K562 (cell line): ENCODE measurements around the gene RCL1. TPM values are rescaled to one million over a fixed set of nuclear protein-coding genes. Genes with fewer than 3 reads are reported as not detected.

Experiments used
- ATAC-seq: fragments of 200-7000 bp; cut with Tn5 transposase; 3 replicates; pipeline ENCODE4 v1.9.1; 2020; ENCODE audit warnings: moderate library complexity
- BruUV-seq: library from RNA; stranded (reverse); fragments of 400-500 nt; replicated peaks from 2 replicates; lab custom pipeline; 2021; lab: Mats Ljungman, UMichigan
- CTCF ChIA-PET: fragments of 300-600 bp; formaldehyde crosslinking; extraction: SDS; loops from one replicate; lab custom pipeline; 2021; ENCODE audit warnings: low intra/inter-chr PET ratio; lab: Yijun Ruan, JAX
- POLR2A ChIA-PET: fragments of 300-600, 350-650 bp; sonication (Branson Sonifier 250); formaldehyde crosslinking; extraction: SDS; loops from one replicate; lab custom pipeline; 2021; ENCODE audit warnings: antibody characterized with exemption, inconsistent platforms; lab: Yijun Ruan, JAX
- DNase-seq, 4 experiments: peaks; one replicate each; pipeline versions ENCODE4 v3.0.0 to v3.0.0-alpha.2; 2011 to 2018; ENCODE audit warnings: low spot score in 3 of 4, mixed read lengths in 3 of 4; ENCODE audit errors: extremely low read depth in 1 of 4
- FAIRE-seq: peaks from 2 replicates; lab custom pipeline; 2011; peaks lifted over from hg19 to GRCh38; lab: Jason Lieb, UNC
- H2AFZ ChIP-seq: 2 replicates; pipeline ENCODE4 v1.6.0; 2011; ENCODE audit warnings: low read depth, low read length, control low read depth, inconsistent platforms
- H3K27ac ChIP-seq: fragments of 200-600 bp; 3 replicates; pipeline ENCODE4 v1.8.0; 2011; ENCODE audit warnings: low read depth, mild to moderate bottlenecking, control low read depth, inconsistent platforms, low read length, moderate library complexity, mixed read lengths; ENCODE audit errors: extremely low read depth
- H3K27me3 ChIP-seq, 2 experiments: fragments of 300-600 bp in 1 of 2; 2 replicates in 1 of 2; 3 replicates in 1 of 2; pipeline versions ENCODE4 v1.6.0 to v1.8.0; 2011; ENCODE audit warnings: inconsistent platforms in 2 of 2, low read length in 2 of 2, mild to moderate bottlenecking in 1 of 2, mixed read lengths in 1 of 2, moderate library complexity in 1 of 2; ENCODE audit not compliant: control insufficient read depth in 2 of 2, insufficient read depth in 2 of 2
- H3K36me3 ChIP-seq: fragments of 300-600 bp; 3 replicates; pipeline ENCODE4 v1.8.0; 2011; ENCODE audit warnings: mild to moderate bottlenecking, low read length, inconsistent platforms; ENCODE audit not compliant: control insufficient read depth, insufficient read depth
- H3K4me1 ChIP-seq, 2 experiments: fragments of 200-600 bp in 1 of 2; replicated peaks in 1 of 2; 2 replicates in 1 of 2; 3 replicates in 1 of 2; pipeline versions ENCODE4 v1.5.1 to v1.8.0; 2011; ENCODE audit warnings: inconsistent platforms in 2 of 2, low read length in 2 of 2, mild to moderate bottlenecking in 1 of 2, mixed read lengths in 1 of 2, moderate library complexity in 1 of 2; ENCODE audit not compliant: control insufficient read depth in 2 of 2, insufficient read depth in 2 of 2
- H3K4me2 ChIP-seq: 2 replicates; pipeline ENCODE4 v1.6.1; 2011; ENCODE audit warnings: low read length, control low read depth, inconsistent platforms, mixed read lengths; ENCODE audit not compliant: insufficient read depth
- H3K4me3 ChIP-seq: fragments of 200-600 bp; sonication (generic), shearing (Covaris generic); 2 replicates; pipeline ENCODE4 v1.5.1; 2016; ENCODE audit warnings: control low read depth, inconsistent platforms
- H3K79me2 ChIP-seq: fragments of 200-600 bp; 3 replicates; pipeline ENCODE4 v1.8.0; 2011; ENCODE audit warnings: low read length, inconsistent platforms; ENCODE audit not compliant: control insufficient read depth, insufficient read depth
- H3K9ac ChIP-seq, 2 experiments: 2 replicates each; pipeline versions ENCODE4 v1.6.0 to v1.6.1; 2011; ENCODE audit warnings: low read depth in 2 of 2, low read length in 2 of 2, control low read depth in 1 of 2, inconsistent platforms in 1 of 2, mild to moderate bottlenecking in 1 of 2, mixed read lengths in 1 of 2; ENCODE audit not compliant: insufficient read depth in 1 of 2
- H3K9me1 ChIP-seq: one replicate; pipeline ENCODE4 v1.6.0; 2011; ENCODE audit warnings: inconsistent platforms, mild to moderate bottlenecking, low read length, moderate library complexity; ENCODE audit not compliant: control insufficient read depth, insufficient read depth
- H3K9me3 ChIP-seq: replicated peaks from 2 replicates; pipeline ENCODE4 v1.5.1; 2011; ENCODE audit warnings: low read depth, low read length, inconsistent platforms; ENCODE audit not compliant: control insufficient read depth, insufficient read depth
- H4K20me1 ChIP-seq: replicated peaks from 2 replicates; pipeline ENCODE4 v1.6.1; 2011; ENCODE audit warnings: low read length, inconsistent platforms, mixed read lengths; ENCODE audit not compliant: control insufficient read depth, insufficient read depth
- BCOR ChIP-seq: fragments of 450-650 bp; IDR thresholded peaks from 2 replicates; pipeline ENCODE4 v1.6.1; 2016
- C11orf30 ChIP-seq: fragments of 450-650 bp; IDR thresholded peaks from 2 replicates; pipeline ENCODE4 v1.6.1; 2016; ENCODE audit warnings: low read depth, mild to moderate bottlenecking
- CCAR2 ChIP-seq: fragments of 200-400 bp; formaldehyde crosslinking; IDR thresholded peaks from 2 replicates; pipeline ENCODE4 v1.6.1; 2017; ENCODE audit warnings: mild to moderate bottlenecking, low read depth, low read length
- DMBX1 ChIP-seq: fragments of 250-450 bp; sonication (Bioruptor Pico); IDR thresholded peaks from 2 replicates; pipeline ENCODE4 v1.8.0; 2022; ENCODE audit warnings: inconsistent platforms, mild to moderate bottlenecking, moderate library complexity, borderline replicate concordance
- KDM1A ChIP-seq, 2 experiments: fragments of 450-650 bp; IDR thresholded peaks; 2 replicates each; pipeline ENCODE4 v1.6.1; 2016; ENCODE audit warnings: mild to moderate bottlenecking in 2 of 2
- KDM5B ChIP-seq: fragments of 200-600 bp; sonication (generic); IDR thresholded peaks from 2 replicates; pipeline ENCODE4 v1.6.1; 2012; ENCODE audit warnings: low read depth, mild to moderate bottlenecking, moderate library complexity, low read length, control low read depth, inconsistent platforms; ENCODE audit not compliant: insufficient replicate concordance
- POLR2A ChIP-seq: fragments of 450-650 bp; conservative IDR thresholded peaks from 2 replicates; pipeline ENCODE4 v1.6.1; 2016
- POU5F1 ChIP-seq: fragments of 150-350 bp; IDR thresholded peaks from 2 replicates; pipeline ENCODE4 v1.6.1; 2014; ENCODE audit warnings: borderline replicate concordance, low read length, low read depth, mild to moderate bottlenecking; ENCODE audit not compliant: partially characterized antibody
- PRPF4 ChIP-seq: fragments of 200-400 bp; formaldehyde crosslinking; IDR thresholded peaks from one replicate; pipeline ENCODE4 v1.6.1; 2017; ENCODE audit warnings: low read length, low read depth, mild to moderate bottlenecking; ENCODE audit not compliant: insufficient read depth, poor library complexity, severe bottlenecking
- RBM25 ChIP-seq: fragments of 200-400 bp; formaldehyde crosslinking; IDR thresholded peaks from 2 replicates; pipeline ENCODE4 v1.6.1; 2018; ENCODE audit warnings: low read length, low read depth, moderate library complexity; ENCODE audit not compliant: severe bottlenecking
- SMARCE1 ChIP-seq: fragments of 450-650 bp; IDR thresholded peaks from 2 replicates; pipeline ENCODE4 v1.7.1; 2016; ENCODE audit warnings: mild to moderate bottlenecking
- TEAD1 ChIP-seq, 2 experiments: fragments of 450-650 bp in 1 of 2; sonication (generic) in 1 of 2; formaldehyde crosslinking; IDR thresholded peaks; 2 replicates each; pipeline versions ENCODE4 v1.4.0 to v1.8.0; 2020 to 2022; ENCODE audit warnings: mild to moderate bottlenecking in 2 of 2, missing genetic modification reagents in 1 of 2
- TEAD4 ChIP-seq, 2 experiments: sonication (generic) in 1 of 2; formaldehyde crosslinking in 1 of 2; IDR thresholded peaks; 2 replicates each; pipeline versions ENCODE4 v1.6.1 to v1.8.0; 2012 to 2022; ENCODE audit warnings: borderline replicate concordance in 1 of 2, inconsistent platforms in 1 of 2, low read length in 1 of 2, mild to moderate bottlenecking in 1 of 2, missing genetic modification reagents in 1 of 2
- TRIM28 ChIP-seq: fragments of 450-650 bp; IDR thresholded peaks from 2 replicates; pipeline ENCODE4 v1.6.1; 2017
- ZNF644 ChIP-seq: fragments of 200-800 bp; sonication (Bioruptor generic); IDR thresholded peaks from 2 replicates; pipeline ENCODE4 v1.6.1; 2016; ENCODE audit warnings: low read depth, missing genetic modification characterization, missing compliant biosample characterization
- WGBS: fragments of 100-300 bp; shearing (Covaris generic); methylation state at CpG from one replicate; pipeline ENCODE4 v1.1.6; 2016; ENCODE audit warnings: low coverage, mixed read lengths; ENCODE audit not compliant: insufficient coverage; ENCODE audit errors: missing lambda C conversion rate; 5-methylcytosine and 5-hydroxymethylcytosine counted together
- in situ Hi-C: fragments of 300-500 bp; cut with MboI; formaldehyde crosslinking; loops from 4 replicates; pipeline ENCODE4 v1.15.0; 2018; ENCODE audit warnings: inconsistent platforms, mixed read lengths
- intact Hi-C: fragments of 100-400 bp; cut with micrococcal nuclease; formaldehyde crosslinking; loops from 2 replicates; pipeline ENCODE4 v1.14.2; 2022
- polyA plus RNA-seq, 8 experiments: library from polyadenylated mRNA; depleted of rRNA in 4 of 8; stranded (reverse) in 5 of 8; unstranded in 3 of 8; fragments of >200 nt; fragmentation: Nextera tagmentation in 2 of 8; fragmentation: Illumina TruSeq in 1 of 8; extraction: Ambion mirVana in 2 of 8; extraction: Trizol in 1 of 8; gene quantifications; 2 replicates each; pipeline versions ENCODE4 v1.2.1 to v1.2.3, GENCODE V29; 2011 to 2014; ENCODE audit warnings: inconsistent platforms in 1 of 8, missing spikeins in 1 of 8
- total RNA-seq, 7 experiments: library from RNA; depleted of rRNA in 6 of 7; stranded (reverse); fragments of >200 nt in 6 of 7; fragmentation: Illumina TruSeq in 2 of 7; extraction: Trizol in 2 of 7; gene quantifications; 2 replicates each; pipeline versions ENCODE4 v1.2.1 to v1.2.3, GENCODE V29; 2011 to 2021; ENCODE audit warnings: low replicate concordance in 1 of 7
- TF ChIP-seq, protein P1 (sequence below): fragments of 200-800 bp; sonication (Bioruptor generic); IDR thresholded peaks from 2 replicates; pipeline ENCODE4 v1.6.1; 2017; ENCODE audit warnings: missing genetic modification characterization, missing compliant biosample characterization
- TF ChIP-seq, protein P2 (sequence below), 3 experiments: IDR thresholded peaks in 2 of 3; conservative IDR thresholded peaks in 1 of 3; 2 replicates each; pipeline ENCODE4 v1.5.1; 2011 to 2012; ENCODE audit warnings: low read length in 3 of 3, mild to moderate bottlenecking in 3 of 3, control low read depth in 2 of 3, improper control_type of control experiment in 1 of 3, inconsistent platforms in 1 of 3, low read depth in 1 of 3, mixed read lengths in 1 of 3, moderate library complexity in 1 of 3; ENCODE audit not compliant: insufficient read depth in 2 of 3

Gene RCL1
- total and polyA plus RNA-seq, 9 of the 15 experiments (the other 6 are each of a cell fraction or from before 2014, with no cell fraction given), result 24.0 to 67.7 (median 38.6) TPM

DNA sequence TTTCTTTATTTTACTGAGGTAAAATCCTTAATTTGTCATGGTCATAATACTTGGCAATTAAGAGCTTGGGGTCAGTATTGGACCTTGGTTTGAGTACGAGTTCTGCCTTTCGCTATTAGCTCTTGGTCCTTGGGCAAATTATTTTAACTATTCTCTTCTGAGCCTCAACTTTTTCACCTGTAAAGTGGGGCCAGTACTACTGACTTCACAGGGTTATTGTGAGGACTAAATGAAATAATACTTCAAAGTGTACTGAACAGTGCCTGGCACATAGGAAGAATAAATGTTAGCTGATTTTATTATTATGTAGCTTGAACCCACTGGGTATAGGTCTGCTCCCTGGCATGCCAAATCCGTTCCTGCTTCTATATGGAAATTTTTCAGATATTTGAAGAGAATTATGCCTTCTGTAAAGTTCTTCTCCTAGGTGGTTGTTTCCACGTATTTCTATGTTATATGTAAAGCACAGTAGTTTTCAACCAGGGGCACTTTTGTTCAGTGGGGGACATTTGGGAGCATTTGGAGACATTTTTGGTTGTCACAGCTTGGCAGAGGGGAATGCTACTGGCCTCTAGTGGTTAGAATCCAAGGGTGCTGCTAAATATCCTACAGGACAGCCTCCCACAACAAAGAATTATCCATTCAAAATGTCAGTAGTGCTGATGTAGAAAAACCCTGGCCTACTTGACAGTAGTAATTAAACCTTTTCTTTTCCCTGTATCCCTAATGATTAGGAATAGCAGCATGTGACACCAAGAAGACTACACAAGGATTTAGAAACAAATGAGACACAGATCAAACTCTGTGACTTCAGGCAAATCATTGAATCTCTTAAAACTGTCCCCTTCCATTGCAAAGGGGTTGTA is 4.5 kb downstream of the RCL1 start:
- H3K4me1 ChIP-seq, result peaks cover 17 to 33% of the 10 kb centered on the region in 2 experiments; a peak in 3 of 5 replicates
- H3K79me2 ChIP-seq, result peaks cover 94% of the 10 kb centered on the region
- H3K27me3 ChIP-seq, result no peaks in the 10 kb centered on the region
- in situ Hi-C loops (no loop called here), intact Hi-C loops (loop anchor here (5.0 to 10.0 kb wide), 3 partner anchors 35 to 128 kb away; no protein-coding TSS in a partner anchor)
- no peaks in the 10 kb centered on the region for H4K20me1 ChIP-seq
- BruUV-seq, result no TSS peak
- CTCF ChIA-PET, result no interaction called here
- ATAC-seq (peak; percentile 8; the same call in 2 of the 3 replicates), DNase-seq (peak in 2 of 4 experiments; percentile 40 to 72), FAIRE-seq (no peak)
- peaks cover 7% of the 10 kb centered on the region; the same call in 1 of the 2 replicates for H3K9me3 ChIP-seq
- H2AFZ ChIP-seq, result no peak overlapping the region
- 75% methylated on average over 4 of the region's 4 CpGs for whole genome bisulfite sequencing
- no peaks in the 10 kb centered on the region for H3K9me1 ChIP-seq
- peak overlapping the region; percentile 7; the same call in 1 of the 2 replicates for H3K4me3 ChIP-seq
- peak overlapping the region; percentile 78 for H3K27ac ChIP-seq
- H3K36me3 ChIP-seq, result peaks cover 22% of the 10 kb centered on the region
- H3K4me2 ChIP-seq, result peak overlapping the region; percentile 80
- POLR2A ChIA-PET, result interaction anchor here (1.0 to 1.8 kb wide), 5 partner anchors 9 to 54 kb away, joined by 3 to 8 read pairs (median 4); no protein-coding TSS in a partner anchor
- H3K9ac ChIP-seq, result peak overlapping the region in 1 of 2 experiments; percentile 61; a peak in 2 of 4 replicates
- TF ChIP-seq RBM25 (peak; percentile 72), BCOR (peak; percentile 77), DMBX1 (no peak), KDM5B (no peak), TRIM28 (0 out of 2 replicates have a peak, but pooled peaks have one; percentile 49), TEAD4 (IDR thresholded peaks at IDR 0.05; ENCODE audit: low read length) (peak; percentile 48; the same call in 1 of the 2 replicates), TEAD4 (CRISPR knock-in tag; IDR thresholded peaks at IDR 0.05; ENCODE audit: borderline replicate concordance) (no peak), CCAR2 (no peak), POU5F1 (no peak), C11orf30 (peak; percentile 27; the same call in 1 of the 2 replicates), KDM1A (IDR thresholded peaks at IDR 0.05) (0 out of 4 replicates have a peak, but pooled peaks of 1 of the 2 experiments have one; percentile 39), PRPF4 (no peak), POLR2A (no peak), TEAD1 (CRISPR knock-in tag; IDR thresholded peaks at IDR 0.05) (peak; percentile 34 to 73; a peak in 1 of 4 replicates), ZNF644 (tag) (no peak), SMARCE1 (no peak)
- TF ChIP-seq, protein P1, sequence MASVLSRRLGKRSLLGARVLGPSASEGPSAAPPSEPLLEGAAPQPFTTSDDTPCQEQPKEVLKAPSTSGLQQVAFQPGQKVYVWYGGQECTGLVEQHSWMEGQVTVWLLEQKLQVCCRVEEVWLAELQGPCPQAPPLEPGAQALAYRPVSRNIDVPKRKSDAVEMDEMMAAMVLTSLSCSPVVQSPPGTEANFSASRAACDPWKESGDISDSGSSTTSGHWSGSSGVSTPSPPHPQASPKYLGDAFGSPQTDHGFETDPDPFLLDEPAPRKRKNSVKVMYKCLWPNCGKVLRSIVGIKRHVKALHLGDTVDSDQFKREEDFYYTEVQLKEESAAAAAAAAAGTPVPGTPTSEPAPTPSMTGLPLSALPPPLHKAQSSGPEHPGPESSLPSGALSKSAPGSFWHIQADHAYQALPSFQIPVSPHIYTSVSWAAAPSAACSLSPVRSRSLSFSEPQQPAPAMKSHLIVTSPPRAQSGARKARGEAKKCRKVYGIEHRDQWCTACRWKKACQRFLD (CRISPR knock-in tag), result no peak
- TF ChIP-seq, protein P2, sequence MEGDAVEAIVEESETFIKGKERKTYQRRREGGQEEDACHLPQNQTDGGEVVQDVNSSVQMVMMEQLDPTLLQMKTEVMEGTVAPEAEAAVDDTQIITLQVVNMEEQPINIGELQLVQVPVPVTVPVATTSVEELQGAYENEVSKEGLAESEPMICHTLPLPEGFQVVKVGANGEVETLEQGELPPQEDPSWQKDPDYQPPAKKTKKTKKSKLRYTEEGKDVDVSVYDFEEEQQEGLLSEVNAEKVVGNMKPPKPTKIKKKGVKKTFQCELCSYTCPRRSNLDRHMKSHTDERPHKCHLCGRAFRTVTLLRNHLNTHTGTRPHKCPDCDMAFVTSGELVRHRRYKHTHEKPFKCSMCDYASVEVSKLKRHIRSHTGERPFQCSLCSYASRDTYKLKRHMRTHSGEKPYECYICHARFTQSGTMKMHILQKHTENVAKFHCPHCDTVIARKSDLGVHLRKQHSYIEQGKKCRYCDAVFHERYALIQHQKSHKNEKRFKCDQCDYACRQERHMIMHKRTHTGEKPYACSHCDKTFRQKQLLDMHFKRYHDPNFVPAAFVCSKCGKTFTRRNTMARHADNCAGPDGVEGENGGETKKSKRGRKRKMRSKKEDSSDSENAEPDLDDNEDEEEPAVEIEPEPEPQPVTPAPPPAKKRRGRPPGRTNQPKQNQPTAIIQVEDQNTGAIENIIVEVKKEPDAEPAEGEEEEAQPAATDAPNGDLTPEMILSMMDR (IDR thresholded peaks at IDR 0.05 in 2 of 3, conservative IDR thresholded peaks at IDR 0.05 in 1 of 3; ENCODE audit: insufficient read depth in 2 of 3, low read depth in 1 of 3, low read length in 3 of 3), result peak; percentile 60 to 72 (median 71)
